PC-9 (cell line): ENCODE measurements around the gene NOD1. TPM values are rescaled to one million over a fixed set of nuclear protein-coding genes. Genes with fewer than 3 reads are reported as not detected.

ENCODE experiments used
- BruUV-seq: library from RNA; stranded (reverse); fragments of 400-500 nt; replicated peaks from 2 replicates; lab custom pipeline; 2021; lab: Mats Ljungman, UMichigan
- CTCF ChIA-PET: fragments of 300-600 bp; sonication (Branson Sonifier 250); formaldehyde crosslinking; loops from one replicate; lab custom pipeline; 2022; ENCODE audit warnings: antibody characterized with exemption; lab: Charles Lee
- POLR2A ChIA-PET: fragments of 300-600 bp; sonication (Branson Sonifier 250); formaldehyde crosslinking; loops from one replicate; lab custom pipeline; 2022; ENCODE audit warnings: antibody characterized with exemption; ENCODE audit not compliant: unreplicated experiment; lab: Charles Lee
- DNase-seq, 2 experiments: peaks; one replicate each; pipeline versions ENCODE4 v3.0.0 to v3.0.0-alpha.2; 2015 to 2022; ENCODE audit warnings: mixed read lengths in 1 of 2
- H2AFZ ChIP-seq: fragments of 200-600 bp; sonication (generic); 2 replicates; pipeline ENCODE4 v1.8.1; 2017; ENCODE audit warnings: antibody characterized with exemption
- H3F3A ChIP-seq: fragments of 200-600 bp; sonication (generic); 2 replicates; pipeline ENCODE4 v1.8.1; 2017; ENCODE audit warnings: antibody characterized with exemption, mild to moderate bottlenecking, low read depth; ENCODE audit not compliant: insufficient read depth
- H3K27ac ChIP-seq: fragments of 200-600 bp; sonication (generic); 2 replicates; pipeline ENCODE4 v1.6.1; 2016; ENCODE audit warnings: mixed run types
- H3K27me3 ChIP-seq: fragments of 200-600 bp; sonication (generic); 2 replicates; pipeline ENCODE4 v1.6.1; 2016; ENCODE audit warnings: low read depth, mixed run types; ENCODE audit not compliant: insufficient read depth
- H3K36me3 ChIP-seq: fragments of 200-600 bp; sonication (generic); 2 replicates; pipeline ENCODE4 v1.6.1; 2016; ENCODE audit warnings: low read depth, mixed run types
- H3K4me1 ChIP-seq: fragments of 200-600 bp; sonication (generic); replicated peaks from 2 replicates; pipeline ENCODE4 v1.6.1; 2016; ENCODE audit warnings: mixed run types; ENCODE audit not compliant: insufficient read depth
- H3K4me2 ChIP-seq: fragments of 200-600 bp; sonication (generic); 2 replicates; pipeline ENCODE4 v1.6.1; 2017; ENCODE audit warnings: mixed run types
- H3K4me3 ChIP-seq: fragments of 200-600 bp; sonication (generic); 2 replicates; pipeline ENCODE4 v1.6.1; 2016; ENCODE audit warnings: mixed run types
- H3K79me2 ChIP-seq: fragments of 200-600 bp; sonication (generic); 2 replicates; pipeline ENCODE4 v1.6.1; 2017; ENCODE audit warnings: low read depth, mixed run types
- H3K9me2 ChIP-seq: fragments of 200-600 bp; sonication (generic); 2 replicates; pipeline ENCODE4 v1.8.1; 2017; ENCODE audit warnings: mild to moderate bottlenecking; ENCODE audit not compliant: insufficient read depth
- H3K9me3 ChIP-seq: fragments of 200-600 bp; sonication (generic); 2 replicates; pipeline ENCODE4 v1.8.1; 2016; ENCODE audit warnings: low read depth; ENCODE audit not compliant: insufficient read depth
- H4K20me1 ChIP-seq: fragments of 200-600 bp; sonication (generic); 2 replicates; pipeline ENCODE4 v1.8.1; 2017; ENCODE audit not compliant: insufficient read depth
- CTCF ChIP-seq: fragments of 200-600 bp; sonication (generic); conservative IDR thresholded peaks from 2 replicates; pipeline ENCODE4 v1.6.1; 2017; ENCODE audit warnings: mixed run types, antibody characterized with exemption, mild to moderate bottlenecking, moderate library complexity
- EZH2 ChIP-seq: fragments of 200-600 bp; sonication (generic); IDR thresholded peaks from 2 replicates; pipeline ENCODE4 v1.8.0; 2017; ENCODE audit warnings: antibody characterized with exemption, low read depth
- intact Hi-C: fragments of 100-400 bp; cut with micrococcal nuclease; formaldehyde crosslinking; loops from one replicate; pipeline ENCODE4 v1.10.0; 2022; ENCODE audit not compliant: unreplicated experiment
- total RNA-seq: library from RNA; stranded (reverse); gene quantifications from 2 replicates; pipeline ENCODE4 v1.2.3, GENCODE V29; 2021

The NOD1 gene
- total RNA-seq, 1 experiment from 2014 or later: 16.5 TPM

GRCh38 chr7:30447466-30447865, 31.1 kb downstream of the NOD1 start:
- Histone ChIP-seq H3K27me3 (no peaks in the 10 kb centered on the region), H3K4me3 (no peak overlapping the region), H3K9me3 (no peaks in the 10 kb centered on the region), H3K9me2 (no peaks in the 10 kb centered on the region), H3K36me3 (no peaks in the 10 kb centered on the region), H4K20me1 (no peaks in the 10 kb centered on the region), H3K4me1 (no peaks in the 10 kb centered on the region), H2AFZ (no peak overlapping the region), H3K79me2 (no peaks in the 10 kb centered on the region), H3F3A (0 out of 2 replicates have a peak, but pooled peaks cover 2% of the 10 kb centered on the region), H3K4me2 (no peak overlapping the region), H3K27ac (no peak overlapping the region)
- POLR2A ChIA-PET: interaction anchor here (0.6 kb wide), 1 partner anchor 16 kb away, joined by 3 read pairs; no protein-coding TSS in a partner anchor
- no peak for TF ChIP-seq CTCF
- no TSS peak for BruUV-seq
- CTCF ChIA-PET: no interaction called here
- no peak for DNase-seq
- intact Hi-C loops: no loop called here

- intact Hi-C loops: no loop called here
- Histone ChIP-seq H3K36me3 (no peaks in the 10 kb centered on the region), H3K27me3 (no peaks in the 10 kb centered on the region)
Observed at GRCh38 chr7:30446266-30446665, 32.3 kb downstream of the NOD1 start.

GRCh38 chr7:30445770-30446169, 32.8 kb downstream of the NOD1 start:
- H3K4me2 ChIP-seq: no peak overlapping the region
- H3K27me3 ChIP-seq: no peaks in the 10 kb centered on the region
- ChIA-PET CTCF (interaction anchor here (0.6 kb wide), 1 partner anchor 331 kb away, joined by 11 read pairs; no protein-coding TSS in a partner anchor), POLR2A (no interaction called here)
- no TSS peak for BruUV-seq
- no peaks in the 10 kb centered on the region for H4K20me1 ChIP-seq
- no peaks in the 10 kb centered on the region for H3K36me3 ChIP-seq
- intact Hi-C loops: no loop called here
- no peaks in the 10 kb centered on the region for H3K9me2 ChIP-seq
- no peak overlapping the region for H2AFZ ChIP-seq
- 0 out of 2 replicates have a peak, but pooled peaks cover 2% of the 10 kb centered on the region for H3F3A ChIP-seq
- no peak overlapping the region for H3K4me3 ChIP-seq
- H3K4me1 ChIP-seq: no peaks in the 10 kb centered on the region
- no peak for DNase-seq
- no peak overlapping the region for H3K27ac ChIP-seq
- no peaks in the 10 kb centered on the region for H3K9me3 ChIP-seq
- TF ChIP-seq CTCF: no peak
- no peaks in the 10 kb centered on the region for H3K79me2 ChIP-seq

More at GRCh38 chr7:30446266-30446665, 32.3 kb downstream of the NOD1 start:
- Histone ChIP-seq H2AFZ (no peak overlapping the region), H3K4me1 (no peaks in the 10 kb centered on the region), H3F3A (0 out of 2 replicates have a peak, but pooled peaks cover 2% of the 10 kb centered on the region), H3K4me2 (no peak overlapping the region), H3K27ac (no peak overlapping the region), H3K4me3 (no peak overlapping the region), H4K20me1 (no peaks in the 10 kb centered on the region), H3K9me2 (no peaks in the 10 kb centered on the region), H3K79me2 (no peaks in the 10 kb centered on the region), H3K9me3 (no peaks in the 10 kb centered on the region)
- POLR2A ChIA-PET: no interaction called here
- DNase-seq: no peak
- CTCF ChIA-PET: no interaction called here
- BruUV-seq: no TSS peak
- TF ChIP-seq CTCF (no peak), EZH2 (no peak)
